ENCODE results near the gene FKBP15.

- no peak for TF ChIP-seq POLR2AphosphoS5 (IDR thresholded peaks at IDR 0.05)
- TF ChIP-seq CTCF (IDR thresholded peaks at IDR 0.05), result no peak
- no peak for TF ChIP-seq POLR2A (IDR thresholded peaks at IDR 0.05)
These were observed 33.9 kb upstream of the FKBP15 start for GRCh38 chr9:113254991-113255390.

Data from stomach (tissue), 4 donors.